Measurements from ENCODE around the gene MATK. TPM values are rescaled to one million over a fixed set of nuclear protein-coding genes. Genes with fewer than 3 reads are reported as not detected.

Gene MATK
- total and polyA plus RNA-seq, 7 donors: 0.16 to 0.68 (median 0.32) TPM

DNA sequence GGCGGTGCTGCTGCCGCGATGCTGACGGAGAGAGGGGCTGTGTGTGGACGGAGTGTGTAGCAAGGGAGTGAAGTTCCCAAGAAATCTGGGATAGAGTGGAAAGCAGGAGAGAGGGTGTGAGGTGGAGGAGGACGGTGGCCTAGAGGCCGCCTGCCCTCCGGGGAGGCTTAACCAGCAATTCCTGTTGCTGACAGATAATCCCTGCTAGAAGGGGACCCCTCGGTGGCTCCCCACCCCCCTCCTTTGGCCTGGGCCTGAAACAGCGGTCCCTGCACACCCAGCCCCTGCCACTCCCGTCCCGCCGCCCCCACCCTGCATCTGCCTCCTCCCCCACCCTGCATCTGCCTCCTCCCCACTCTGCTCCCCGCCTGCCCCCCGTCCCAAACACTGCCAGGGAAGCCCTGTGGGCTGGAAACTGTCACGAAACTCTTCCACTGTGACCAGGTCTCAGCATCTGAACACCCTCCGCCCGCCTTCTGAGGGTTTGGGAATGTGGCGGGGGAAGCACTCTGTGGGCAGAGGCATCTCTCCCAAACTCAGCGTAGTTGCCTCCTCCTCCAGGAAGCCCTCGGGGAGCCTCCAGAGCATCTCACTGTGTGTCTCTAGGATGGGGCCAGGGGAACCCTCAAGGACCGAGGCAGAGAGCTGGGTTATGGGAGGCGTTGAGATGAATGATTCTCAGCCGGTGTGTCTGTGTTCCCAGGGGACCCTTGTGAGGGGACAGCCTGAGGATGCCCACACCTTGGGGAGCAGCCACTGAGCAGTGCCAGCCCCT lies 17.1 kb upstream of the MATK start:
- Histone ChIP-seq H3K36me3 (ENCODE audit: insufficient read depth in 1 of 2, low read depth in 1 of 2) (no peaks in the 10 kb centered on the region), H3K9me3 (no peaks in the 10 kb centered on the region), H3K27ac (no peak overlapping the region), H3K4me1 (no peaks in the 10 kb centered on the region), H3K4me3 (no peak overlapping the region), H3K27me3 (ENCODE audit: insufficient read depth in 3 of 3, low read length in 2 of 3) (peaks cover 0 to 69% (median 9%) of the 10 kb centered on the region in 3 donors)
- TF ChIP-seq, protein P1, sequence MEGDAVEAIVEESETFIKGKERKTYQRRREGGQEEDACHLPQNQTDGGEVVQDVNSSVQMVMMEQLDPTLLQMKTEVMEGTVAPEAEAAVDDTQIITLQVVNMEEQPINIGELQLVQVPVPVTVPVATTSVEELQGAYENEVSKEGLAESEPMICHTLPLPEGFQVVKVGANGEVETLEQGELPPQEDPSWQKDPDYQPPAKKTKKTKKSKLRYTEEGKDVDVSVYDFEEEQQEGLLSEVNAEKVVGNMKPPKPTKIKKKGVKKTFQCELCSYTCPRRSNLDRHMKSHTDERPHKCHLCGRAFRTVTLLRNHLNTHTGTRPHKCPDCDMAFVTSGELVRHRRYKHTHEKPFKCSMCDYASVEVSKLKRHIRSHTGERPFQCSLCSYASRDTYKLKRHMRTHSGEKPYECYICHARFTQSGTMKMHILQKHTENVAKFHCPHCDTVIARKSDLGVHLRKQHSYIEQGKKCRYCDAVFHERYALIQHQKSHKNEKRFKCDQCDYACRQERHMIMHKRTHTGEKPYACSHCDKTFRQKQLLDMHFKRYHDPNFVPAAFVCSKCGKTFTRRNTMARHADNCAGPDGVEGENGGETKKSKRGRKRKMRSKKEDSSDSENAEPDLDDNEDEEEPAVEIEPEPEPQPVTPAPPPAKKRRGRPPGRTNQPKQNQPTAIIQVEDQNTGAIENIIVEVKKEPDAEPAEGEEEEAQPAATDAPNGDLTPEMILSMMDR (IDR thresholded peaks at IDR 0.05): no peak
- DNase-seq: no peak
- no peak for ATAC-seq
- intact Hi-C loops (cut with DNase I): no loop called here
- WGBS, 3 donors: 66 to 69% (median 67%) methylated on average over 23 to 24 of the region's 24 CpGs

DNA sequence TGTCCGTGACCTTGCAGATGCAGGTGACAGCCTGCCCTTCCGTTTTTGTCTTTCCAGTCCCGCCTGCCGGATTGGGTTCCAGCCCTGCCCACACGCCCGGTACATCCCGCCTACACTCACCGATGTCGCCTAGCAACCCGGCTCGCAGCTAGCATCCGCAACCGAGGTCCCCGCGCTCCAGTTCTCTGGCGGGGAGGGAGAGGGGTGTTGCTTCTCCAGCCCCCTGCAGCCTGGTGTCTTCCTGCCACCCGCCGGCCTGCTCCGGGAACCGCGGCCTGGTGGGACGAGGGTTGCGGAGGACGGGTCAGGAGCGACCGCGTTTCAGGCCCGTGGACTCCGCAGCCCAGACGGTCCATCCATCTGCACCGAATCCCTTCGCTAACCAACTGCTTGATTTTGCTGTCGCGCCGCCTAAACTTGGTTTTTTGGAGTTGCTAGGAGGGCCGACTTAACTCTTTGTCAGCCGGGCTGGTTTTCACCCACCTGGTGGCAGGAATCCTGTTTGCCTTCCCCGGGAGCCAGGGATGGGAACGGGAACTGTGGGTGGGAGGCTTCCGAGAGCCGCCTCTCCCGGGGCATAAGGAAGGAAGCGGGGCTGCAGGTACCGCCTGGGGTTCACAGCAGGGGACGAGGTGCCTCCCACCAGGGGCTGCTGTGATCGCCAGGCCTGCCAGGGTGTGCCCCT lies 15.4 kb upstream of the MATK start:
- WGBS, 3 donors: 2 to 3% (median 2%) methylated on average over 43 to 46 of the region's 46 CpGs
- intact Hi-C loops (cut with DNase I): no loop called here
- DNase-seq (no peak), ATAC-seq (peak in 1 of 4 donors; percentile 22)
- Histone ChIP-seq H3K27me3 (ENCODE audit: insufficient read depth in 3 of 3, low read length in 2 of 3) (peaks cover 0 to 69% (median 9%) of the 10 kb centered on the region in 3 donors), H3K4me3 (peak overlapping the region; percentile 15), H3K4me1 (no peaks in the 10 kb centered on the region), H3K9me3 (no peaks in the 10 kb centered on the region), H3K27ac (no peak overlapping the region), H3K36me3 (ENCODE audit: insufficient read depth in 1 of 2, low read depth in 1 of 2) (no peaks in the 10 kb centered on the region)
- TF ChIP-seq, protein P1 (IDR thresholded peaks at IDR 0.05): no peak

DNA sequence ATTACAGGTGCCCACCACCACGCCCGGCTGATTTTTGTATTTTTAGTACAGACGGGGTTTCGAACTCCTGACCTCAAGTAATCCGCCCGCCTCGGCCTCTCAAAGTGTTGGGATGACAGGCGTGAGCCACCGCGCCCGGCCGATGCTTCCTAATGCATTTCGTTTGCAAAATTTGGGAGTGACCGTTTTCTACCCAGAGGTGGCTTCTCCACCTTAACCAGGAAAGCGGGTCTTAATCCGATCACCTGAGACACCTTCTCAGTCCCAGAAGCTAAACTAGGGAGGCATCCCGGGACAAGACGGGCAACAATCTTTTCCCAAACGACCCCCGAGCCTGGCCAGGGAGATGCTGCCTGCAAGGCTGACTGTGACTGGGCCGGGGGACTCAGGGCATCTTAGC lies 14.8 kb upstream of the MATK start:
- no peak overlapping the region for H3K27ac ChIP-seq
- no peaks in the 10 kb centered on the region for H3K36me3 ChIP-seq (ENCODE audit: insufficient read depth in 1 of 2, low read depth in 1 of 2)
- no peaks in the 10 kb centered on the region for H3K9me3 ChIP-seq
- intact Hi-C loops (cut with DNase I): no loop called here
- TF ChIP-seq, protein P1 (IDR thresholded peaks at IDR 0.05): no peak
- no peak for ATAC-seq
- DNase-seq: no peak
- no peak overlapping the region for H3K4me3 ChIP-seq
- no peaks in the 10 kb centered on the region for H3K4me1 ChIP-seq
- H3K27me3 ChIP-seq (ENCODE audit: insufficient read depth in 3 of 3, low read length in 2 of 3): peaks cover 0 to 67% (median 9%) of the 10 kb centered on the region in 3 donors
- 24 to 31% (median 31%) methylated on average over 21 of the region's 21 CpGs for WGBS, 3 donors

DNA sequence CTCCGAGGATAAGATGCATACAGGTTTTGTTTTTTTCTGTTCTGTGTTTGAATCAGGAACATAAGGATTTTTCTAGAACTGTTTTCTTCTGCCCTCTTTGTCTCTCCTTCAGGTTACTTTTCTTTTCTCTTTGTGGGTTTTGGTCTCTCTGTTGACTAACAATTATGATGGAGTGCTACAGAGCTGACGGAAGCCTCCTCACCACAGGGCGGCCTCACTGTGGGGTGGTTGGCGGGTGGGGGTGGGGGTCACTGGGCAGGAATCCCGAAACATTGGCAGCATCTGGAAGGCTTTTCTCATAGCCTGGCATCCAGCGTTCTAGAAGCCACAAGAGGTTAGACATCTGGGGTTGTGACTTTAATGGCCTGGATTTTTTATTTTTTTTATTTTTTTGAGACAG lies 12.0 kb upstream of the MATK start:
- Histone ChIP-seq H3K27me3 (ENCODE audit: insufficient read depth in 3 of 3, low read length in 2 of 3) (peaks cover 0 to 40% (median 3%) of the 10 kb centered on the region in 3 donors), H3K36me3 (ENCODE audit: insufficient read depth in 1 of 2, low read depth in 1 of 2) (no peaks in the 10 kb centered on the region), H3K4me3 (no peak overlapping the region), H3K4me1 (no peaks in the 10 kb centered on the region), H3K9me3 (no peaks in the 10 kb centered on the region), H3K27ac (no peak overlapping the region)
- 29 to 49% (median 45%) methylated on average over 6 of the region's 6 CpGs for WGBS, 3 donors
- TF ChIP-seq, protein P1 (IDR thresholded peaks at IDR 0.05): no peak
- ATAC-seq: no peak
- intact Hi-C loops (cut with DNase I): no loop called here
- DNase-seq: no peak
